Measurements from ENCODE around the gene ESYT2.

Gene ESYT2

GRCh38 chr7:158695726-158696452, 133.4 kb downstream of the ESYT2 start:
- DNase-seq (ENCODE audit: low read depth), result no peak

GRCh38 chr7:158695056-158695455, 134.3 kb downstream of the ESYT2 start:
- no peak for DNase-seq (ENCODE audit: low read depth)

DNA sequence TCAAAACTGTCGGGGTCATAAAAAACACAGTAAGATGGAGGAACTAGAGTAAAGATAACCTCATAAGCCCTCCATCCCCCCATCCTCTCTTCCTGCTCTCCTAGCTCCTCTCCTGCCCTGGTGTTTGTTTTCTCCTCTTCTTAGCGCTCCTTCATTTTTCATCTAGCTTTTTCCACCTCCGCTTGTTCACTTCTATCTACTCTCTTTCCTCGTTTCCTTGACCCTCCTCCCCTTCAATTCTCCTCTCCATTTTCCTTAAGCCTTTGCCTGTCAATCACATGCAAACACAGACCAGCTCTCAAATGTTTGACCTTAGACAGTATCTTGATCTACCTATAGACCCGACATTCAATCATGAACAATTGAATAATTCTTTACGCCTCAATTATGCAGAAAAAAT, 134.7 kb downstream of the ESYT2 start:
- DNase-seq (ENCODE audit: low read depth), result no peak

- DNase-seq (ENCODE audit: low read depth), result no peak
Measured at GRCh38 chr7:158689488-158689887, 139.8 kb downstream of the ESYT2 start.

- no peak for DNase-seq (ENCODE audit: low read depth)
Measured at GRCh38 chr7:158687406-158687805, 141.9 kb downstream of the ESYT2 start.

DNA sequence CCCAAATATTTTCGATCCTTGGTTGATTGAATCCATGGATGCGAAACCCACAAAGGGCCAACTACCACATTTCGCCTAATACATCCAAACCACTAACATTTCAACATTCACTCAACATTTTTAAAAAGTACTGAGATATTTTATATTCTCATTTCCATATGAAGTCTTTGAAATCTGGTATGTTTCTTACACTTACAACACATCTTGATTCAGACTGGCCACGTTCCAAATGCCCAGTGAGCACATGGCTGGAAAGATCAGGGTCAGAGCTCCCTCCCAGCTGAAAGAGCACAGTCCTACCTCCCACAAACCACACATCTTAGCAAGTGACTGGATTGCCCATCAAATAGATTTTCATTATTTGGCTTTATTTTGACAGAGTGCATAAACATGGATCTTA, 143.6 kb downstream of the ESYT2 start:
- DNase-seq (ENCODE audit: low read depth), result peak; percentile 43

DNA sequence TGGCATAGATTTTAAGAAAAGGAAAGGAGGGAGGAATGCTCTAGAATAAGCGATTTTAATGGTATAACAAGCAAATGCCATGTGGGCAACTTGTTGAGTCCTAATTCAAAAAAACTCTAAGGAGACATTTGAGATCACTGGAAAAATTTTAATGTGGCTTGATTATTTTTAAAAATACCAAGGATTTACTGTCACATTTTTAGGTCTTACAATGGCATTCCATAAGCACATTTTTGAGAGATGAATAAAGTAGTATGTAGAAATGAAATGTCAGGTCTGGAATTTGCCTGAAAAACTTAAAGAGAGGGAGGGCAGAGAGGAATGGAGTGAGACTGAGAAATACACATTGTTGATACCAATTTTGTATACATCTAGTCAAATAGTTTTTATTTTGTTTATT, 145.0 kb downstream of the ESYT2 start:
- no peak for DNase-seq (ENCODE audit: low read depth)

- no peak for DNase-seq (ENCODE audit: low read depth)
Measured at GRCh38 chr7:158683541-158683940, 145.8 kb downstream of the ESYT2 start.

GRCh38 chr7:158682456-158682855, 146.9 kb downstream of the ESYT2 start:
- DNase-seq (ENCODE audit: low read depth), result no peak
